Fibroblast of the aortic adventitia (primary cell): ENCODE measurements around the gene PPHLN1. TPM values are rescaled to one million over a fixed set of nuclear protein-coding genes. Genes with fewer than 3 reads are reported as not detected.
A peak's percentile ranks its signal among the peaks of the same experiment; 100 is the strongest.

Experiments
- DNase-seq: peaks from one replicate; pipeline ENCODE4 v3.0.0-alpha.2; 2010; ENCODE audit warnings: low read depth
- H3K4me3 ChIP-seq: 2 replicates; pipeline ENCODE4 v1.5.1; 2011; ENCODE audit warnings: low read depth, mild to moderate bottlenecking, control low read depth, low read length, moderate library complexity
- total RNA-seq: library from RNA; depleted of rRNA; stranded (reverse); fragments of >200 nt; gene quantifications from 2 replicates; pipeline ENCODE4 v1.2.3, GENCODE V29; 2012; ENCODE audit warnings: low replicate concordance
- TF ChIP-seq, protein P1 (sequence below): IDR thresholded peaks from 2 replicates; pipeline ENCODE4 v1.5.1; 2011; ENCODE audit warnings: mild to moderate bottlenecking, low read length, control low read depth, inconsistent platforms; ENCODE audit not compliant: insufficient read depth

PPHLN1 gene
- total RNA-seq, 1 donor: 74.7 TPM

GRCh38 chr12:42407306-42407705, 81.3 kb downstream of the PPHLN1 start:
- H3K4me3 ChIP-seq: no peak overlapping the region
- TF ChIP-seq, protein P1, sequence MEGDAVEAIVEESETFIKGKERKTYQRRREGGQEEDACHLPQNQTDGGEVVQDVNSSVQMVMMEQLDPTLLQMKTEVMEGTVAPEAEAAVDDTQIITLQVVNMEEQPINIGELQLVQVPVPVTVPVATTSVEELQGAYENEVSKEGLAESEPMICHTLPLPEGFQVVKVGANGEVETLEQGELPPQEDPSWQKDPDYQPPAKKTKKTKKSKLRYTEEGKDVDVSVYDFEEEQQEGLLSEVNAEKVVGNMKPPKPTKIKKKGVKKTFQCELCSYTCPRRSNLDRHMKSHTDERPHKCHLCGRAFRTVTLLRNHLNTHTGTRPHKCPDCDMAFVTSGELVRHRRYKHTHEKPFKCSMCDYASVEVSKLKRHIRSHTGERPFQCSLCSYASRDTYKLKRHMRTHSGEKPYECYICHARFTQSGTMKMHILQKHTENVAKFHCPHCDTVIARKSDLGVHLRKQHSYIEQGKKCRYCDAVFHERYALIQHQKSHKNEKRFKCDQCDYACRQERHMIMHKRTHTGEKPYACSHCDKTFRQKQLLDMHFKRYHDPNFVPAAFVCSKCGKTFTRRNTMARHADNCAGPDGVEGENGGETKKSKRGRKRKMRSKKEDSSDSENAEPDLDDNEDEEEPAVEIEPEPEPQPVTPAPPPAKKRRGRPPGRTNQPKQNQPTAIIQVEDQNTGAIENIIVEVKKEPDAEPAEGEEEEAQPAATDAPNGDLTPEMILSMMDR: no peak
- no peak for DNase-seq

DNA sequence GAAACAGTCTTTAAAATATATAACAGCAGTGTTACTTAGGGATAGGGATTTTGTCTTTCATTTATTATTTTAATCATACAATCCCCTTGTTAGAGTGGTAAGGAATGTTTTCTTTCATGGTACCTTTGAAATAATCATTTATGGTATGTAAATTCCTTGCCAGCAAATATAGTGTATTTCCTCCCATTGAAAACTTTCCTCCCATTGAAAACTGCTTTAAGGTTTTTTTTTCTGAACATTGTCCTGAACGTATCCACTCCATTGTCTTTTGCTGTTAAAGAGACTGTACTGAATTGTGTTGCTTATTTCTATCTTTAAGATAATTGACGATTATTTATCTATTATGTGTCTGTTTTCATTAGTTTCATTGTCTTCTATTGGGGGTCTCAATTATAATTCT, 83.5 kb downstream of the PPHLN1 start:
- no peak for DNase-seq
- TF ChIP-seq, protein P1: no peak
- H3K4me3 ChIP-seq: no peak overlapping the region

DNA sequence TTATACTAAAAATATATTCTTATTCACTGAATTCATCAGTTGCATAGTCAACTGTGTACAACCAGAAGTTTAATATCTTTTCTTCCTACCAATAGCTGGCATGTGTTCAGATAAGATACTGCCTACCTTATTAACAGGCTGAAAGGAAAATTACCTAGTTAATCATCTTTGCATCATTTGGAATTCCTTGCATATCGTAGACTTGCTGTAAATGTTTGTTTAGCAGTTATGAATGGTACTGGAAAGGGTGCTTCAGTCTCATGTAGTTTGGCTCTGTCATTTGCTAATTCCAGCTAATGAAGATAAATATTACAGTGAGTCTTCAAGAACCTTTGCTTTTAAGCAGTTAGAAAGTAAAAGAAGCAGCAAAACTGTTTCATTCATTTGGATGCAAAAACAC, 84.4 kb downstream of the PPHLN1 start:
- no peak for DNase-seq
- no peak overlapping the region for H3K4me3 ChIP-seq
- TF ChIP-seq, protein P1: no peak

- TF ChIP-seq, protein P1: no peak
These were observed 94.4 kb downstream of the PPHLN1 start for GRCh38 chr12:42420395-42420794.

GRCh38 chr12:42421844-42422779, 96.1 kb downstream of the PPHLN1 start:
- DNase-seq: peak; percentile 85
- no peak overlapping the region for H3K4me3 ChIP-seq
- TF ChIP-seq, protein P1: no peak

More at GRCh38 chr12:42420395-42420794, 94.4 kb downstream of the PPHLN1 start:
- H3K4me3 ChIP-seq: no peak overlapping the region
- no peak for DNase-seq

DNA sequence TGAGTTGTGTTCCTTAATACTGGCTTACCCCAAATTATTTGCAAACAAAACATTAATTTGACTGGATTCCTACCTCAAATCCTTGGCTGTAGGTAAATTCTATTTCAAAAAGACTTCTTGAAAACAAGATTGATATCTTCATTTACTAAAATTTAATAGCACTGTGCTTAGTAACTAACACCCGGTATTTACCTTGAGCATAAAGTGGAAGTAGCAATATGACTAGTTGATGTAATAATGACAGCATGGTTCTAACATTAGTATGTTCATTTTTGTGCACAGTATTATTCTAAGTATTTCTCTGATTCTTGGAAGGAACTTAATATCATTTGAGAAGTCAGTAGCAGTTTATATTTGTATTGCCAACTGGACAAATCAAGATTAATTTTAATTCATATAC, 96.8 kb downstream of the PPHLN1 start:
- TF ChIP-seq, protein P1: no peak
- no peak overlapping the region for H3K4me3 ChIP-seq
- DNase-seq: peak; percentile 17
